Left forelimb (tissue), 1 donor: Measurements from ENCODE around the gene HSPG2.
"Not testable (repeated sequence)": the region's sequence is repeated elsewhere in the genome, so short reads cannot be mapped to it uniquely, and the experiment has no call there.

Experiments used
- DNase-seq: peaks from one replicate; pipeline ENCODE4 v3.0.0-alpha.2; 2018; ENCODE audit warnings: low spot score

Gene HSPG2

GRCh38 chr1:21932127-21932526 is 5.0 kb downstream of the HSPG2 start:
- no peak for DNase-seq

GRCh38 chr1:21931171-21932093 is 5.7 kb downstream of the HSPG2 start:
- DNase-seq = no peak

GRCh38 chr1:21930629-21931170 is 6.4 kb downstream of the HSPG2 start:
- DNase-seq = no peak

GRCh38 chr1:21930080-21930571 is 7.0 kb downstream of the HSPG2 start:
- DNase-seq = no peak

GRCh38 chr1:21927533-21928237 is 9.4 kb downstream of the HSPG2 start:
- no peak for DNase-seq

- no peak for DNase-seq
These were observed 10.1 kb downstream of the HSPG2 start for GRCh38 chr1:21926814-21927532.

- no peak for DNase-seq
These were observed 11.0 kb downstream of the HSPG2 start for GRCh38 chr1:21926065-21926464.

- DNase-seq = no peak
These were observed 11.7 kb downstream of the HSPG2 start for GRCh38 chr1:21925334-21925940.

- no peak for DNase-seq
These were observed 12.6 kb downstream of the HSPG2 start for GRCh38 chr1:21924503-21925005.

- DNase-seq = no peak
These were observed 14.8 kb downstream of the HSPG2 start for GRCh38 chr1:21922090-21923013.

GRCh38 chr1:21921100-21921875 is 15.8 kb downstream of the HSPG2 start:
- no peak for DNase-seq

- no peak for DNase-seq
These were observed 17.6 kb downstream of the HSPG2 start for GRCh38 chr1:21919520-21919919.

GRCh38 chr1:21917239-21917631 is 19.9 kb downstream of the HSPG2 start:
- DNase-seq = not testable (repeated sequence)

GRCh38 chr1:21916447-21917238 is 20.5 kb downstream of the HSPG2 start:
- DNase-seq = no peak

- no peak for DNase-seq
These were observed 22.1 kb downstream of the HSPG2 start for GRCh38 chr1:21914880-21915640.

GRCh38 chr1:21914450-21914849 is 22.7 kb downstream of the HSPG2 start:
- DNase-seq = no peak

- DNase-seq = no peak
These were observed 23.3 kb downstream of the HSPG2 start for GRCh38 chr1:21913763-21914162.

- no peak for DNase-seq
These were observed 23.9 kb downstream of the HSPG2 start for GRCh38 chr1:21913258-21913657.
